Subcutaneous abdominal adipose tissue (tissue), 5 donors: ENCODE data around the gene PPM1F.

Experiments used
- H3K27ac ChIP-seq: one replicate; pipeline ENCODE4 v1.7.0; 2013; ENCODE audit warnings: low read depth, mild to moderate bottlenecking, inconsistent platforms, low read length, moderate library complexity
- H3K27me3 ChIP-seq, 5 donors: one replicate each; pipeline ENCODE4 v1.7.0; 2013; ENCODE audit warnings: low read length in 5 of 5, inconsistent platforms in 1 of 5; ENCODE audit not compliant: control insufficient read depth in 5 of 5, insufficient read depth in 4 of 5
- H3K36me3 ChIP-seq, 5 donors: one replicate each; pipeline ENCODE4 v1.7.0; 2013; ENCODE audit warnings: low read length in 5 of 5; ENCODE audit not compliant: control insufficient read depth in 5 of 5, insufficient read depth in 5 of 5
- H3K4me1 ChIP-seq, 5 donors: one replicate each; pipeline ENCODE4 v1.7.0; 2013; ENCODE audit warnings: low read length in 5 of 5, mild to moderate bottlenecking in 3 of 5, moderate library complexity in 1 of 5; ENCODE audit not compliant: control insufficient read depth in 5 of 5, insufficient read depth in 5 of 5
- H3K4me3 ChIP-seq, 5 donors: one replicate each; pipeline ENCODE4 v1.7.0; 2013; ENCODE audit warnings: low read length in 5 of 5, low read depth in 1 of 5
- H3K9ac ChIP-seq, 5 donors: one replicate each; pipeline ENCODE4 v1.7.0; 2013; ENCODE audit warnings: low read length in 5 of 5, mild to moderate bottlenecking in 4 of 5, moderate library complexity in 3 of 5
- H3K9me3 ChIP-seq, 5 donors: one replicate each; pipeline ENCODE4 v1.7.0; 2013; ENCODE audit warnings: low read length in 5 of 5; ENCODE audit not compliant: control insufficient read depth in 5 of 5
- donor health status: healthy.
- donor health status: healthy.
- donor health status: healthy.
- donor health status: healthy.
- donor health status: healthy.

Gene PPM1F

GRCh38 chr22:21949569-21949918 lies 3.1 kb downstream of the PPM1F start:
- Histone ChIP-seq H3K4me3 (peak overlapping the region in 3 of 5 donors; percentile 8 to 48 (median 30)), H3K4me1 (peaks cover 18 to 77% (median 49%) of the 10 kb centered on the region in 5 donors), H3K36me3 (peaks cover 0 to 18% (median 17%) of the 10 kb centered on the region in 5 donors), H3K27me3 (no peaks in the 10 kb centered on the region), H3K27ac (peak overlapping the region; percentile 99), H3K9me3 (no peaks in the 10 kb centered on the region), H3K9ac (peak overlapping the region in 2 of 5 donors; percentile 13 to 38)

- Histone ChIP-seq H3K27ac (peak overlapping the region; percentile 99), H3K27me3 (no peaks in the 10 kb centered on the region), H3K36me3 (peaks cover 0 to 23% (median 22%) of the 10 kb centered on the region in 5 donors), H3K9ac (no peak overlapping the region), H3K4me1 (peaks cover 20 to 83% (median 53%) of the 10 kb centered on the region in 5 donors), H3K9me3 (no peaks in the 10 kb centered on the region), H3K4me3 (peak overlapping the region in 4 of 5 donors; percentile 8 to 48 (median 19))
Observed at GRCh38 chr22:21948824-21949568, 3.7 kb downstream of the PPM1F start.

GRCh38 chr22:21948390-21948789 lies 4.3 kb downstream of the PPM1F start:
- Histone ChIP-seq H3K27me3 (no peaks in the 10 kb centered on the region), H3K36me3 (peaks cover 0 to 28% (median 22%) of the 10 kb centered on the region in 5 donors), H3K27ac (peak overlapping the region; percentile 99), H3K9ac (no peak overlapping the region), H3K4me1 (peaks cover 21 to 89% (median 59%) of the 10 kb centered on the region in 5 donors), H3K9me3 (no peaks in the 10 kb centered on the region), H3K4me3 (no peak overlapping the region)

GRCh38 chr22:21947040-21948014 lies 5.3 kb downstream of the PPM1F start:
- Histone ChIP-seq H3K9me3 (no peaks in the 10 kb centered on the region), H3K4me3 (no peak overlapping the region), H3K27me3 (no peaks in the 10 kb centered on the region), H3K27ac (peak overlapping the region; percentile 99), H3K36me3 (peaks cover 0 to 28% (median 22%) of the 10 kb centered on the region in 5 donors), H3K4me1 (peaks cover 27 to 95% (median 65%) of the 10 kb centered on the region in 5 donors), H3K9ac (peak overlapping the region in 3 of 5 donors; percentile 48 to 62 (median 54))

GRCh38 chr22:21946262-21946925 lies 6.3 kb downstream of the PPM1F start:
- Histone ChIP-seq H3K4me1 (peaks cover 28 to 96% (median 66%) of the 10 kb centered on the region in 5 donors), H3K9me3 (no peaks in the 10 kb centered on the region), H3K9ac (peak overlapping the region in 3 of 5 donors; percentile 46 to 62 (median 48)), H3K4me3 (no peak overlapping the region), H3K27ac (peak overlapping the region; percentile 99), H3K36me3 (peaks cover 0 to 28% (median 23%) of the 10 kb centered on the region in 5 donors), H3K27me3 (no peaks in the 10 kb centered on the region)

- Histone ChIP-seq H3K9ac (no peak overlapping the region), H3K27me3 (no peaks in the 10 kb centered on the region), H3K27ac (peak overlapping the region; percentile 99)
Observed at GRCh38 chr22:21945453-21946261, 7.0 kb downstream of the PPM1F start.

GRCh38 chr22:21944871-21945270 lies 7.8 kb downstream of the PPM1F start:
- Histone ChIP-seq H3K9ac (no peak overlapping the region), H3K27me3 (no peaks in the 10 kb centered on the region), H3K36me3 (peaks cover 0 to 33% (median 28%) of the 10 kb centered on the region in 5 donors), H3K4me3 (no peak overlapping the region), H3K9me3 (no peaks in the 10 kb centered on the region), H3K27ac (peak overlapping the region; percentile 99), H3K4me1 (peaks cover 38 to 99% (median 78%) of the 10 kb centered on the region in 5 donors)

More at GRCh38 chr22:21945453-21946261, 7.0 kb downstream of the PPM1F start:
- Histone ChIP-seq H3K9me3 (no peaks in the 10 kb centered on the region), H3K36me3 (peaks cover 0 to 33% (median 27%) of the 10 kb centered on the region in 5 donors), H3K4me3 (no peak overlapping the region), H3K4me1 (peaks cover 35 to 98% (median 73%) of the 10 kb centered on the region in 5 donors)

DNA sequence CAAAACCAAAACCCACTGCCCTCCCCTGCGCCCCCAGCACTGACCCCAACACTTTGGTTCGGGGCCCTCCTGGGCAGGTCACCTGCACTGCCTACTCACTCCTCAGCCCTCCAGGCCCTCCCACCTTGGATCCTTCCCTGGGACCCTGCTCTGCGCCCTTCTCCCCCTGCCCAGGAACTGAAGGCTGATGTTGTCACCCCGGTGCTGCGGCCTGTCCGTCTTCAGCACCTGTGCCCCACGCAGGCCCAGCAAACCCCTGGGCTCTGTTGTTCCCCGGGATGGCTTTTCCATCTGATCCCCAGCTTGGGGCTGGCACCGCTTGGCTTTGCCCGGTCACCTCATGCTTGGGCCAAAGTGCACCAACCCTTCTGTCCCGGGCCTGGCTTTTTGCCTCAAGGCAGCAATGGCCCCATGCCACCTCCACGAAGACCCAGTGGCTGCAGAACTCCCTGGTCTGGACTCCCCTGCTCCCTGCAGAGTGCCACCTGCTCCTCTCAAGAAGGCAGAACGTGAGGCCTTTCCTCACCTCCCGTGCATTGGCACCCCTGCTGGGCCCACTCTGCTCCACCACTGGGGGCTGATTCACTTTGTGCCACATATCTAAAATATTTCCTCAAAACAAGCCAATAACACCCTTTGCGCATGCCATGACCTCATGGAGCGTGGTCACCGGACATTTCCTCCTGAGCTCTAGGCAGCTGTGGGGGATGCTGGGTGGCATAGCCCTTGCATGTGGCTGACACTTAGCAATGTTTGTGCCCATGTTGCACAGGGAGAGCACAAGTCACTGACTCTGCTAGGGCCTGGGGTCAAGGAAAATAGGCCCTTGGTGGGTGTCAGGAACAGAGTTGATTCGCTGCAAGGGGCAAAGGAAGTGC lies 8.8 kb downstream of the PPM1F start:
- Histone ChIP-seq H3K9me3 (no peaks in the 10 kb centered on the region), H3K9ac (peak overlapping the region in 2 of 5 donors; percentile 14 to 48), H3K36me3 (peaks cover 0 to 33% (median 28%) of the 10 kb centered on the region in 5 donors), H3K27me3 (no peaks in the 10 kb centered on the region), H3K27ac (peak overlapping the region; percentile 99), H3K4me1 (peaks cover 41 to 99% (median 79%) of the 10 kb centered on the region in 5 donors), H3K4me3 (no peak overlapping the region)
